Caco-2 (cell line): ENCODE measurements around the gene PKM. TPM values are rescaled to one million over a fixed set of nuclear protein-coding genes. Genes with fewer than 3 reads are reported as not detected.

Source experiments
- BruUV-seq: library from RNA; stranded (reverse); fragments of 400-500 nt; replicated peaks from 2 replicates; lab custom pipeline; 2021; lab: Mats Ljungman, UMichigan
- CTCF ChIA-PET: fragments of 300-600 bp; sonication (Branson Sonifier 250); formaldehyde crosslinking; loops from one replicate; lab custom pipeline; 2022; ENCODE audit warnings: antibody characterized with exemption; lab: Charles Lee
- POLR2A ChIA-PET: fragments of 300-600 bp; sonication (Branson Sonifier 250); formaldehyde crosslinking; loops from one replicate; lab custom pipeline; 2022; ENCODE audit warnings: antibody characterized with exemption; lab: Charles Lee
- DNase-seq, 2 experiments: peaks; one replicate each; pipeline versions ENCODE4 v3.0.0 to v3.0.0-alpha.2; 2020 to 2022
- H3K27me3 ChIP-seq: replicated peaks from 2 replicates; pipeline ENCODE4 v1.6.0; 2011; ENCODE audit warnings: low read length; ENCODE audit not compliant: control insufficient read depth, insufficient read depth
- H3K36me3 ChIP-seq: 2 replicates; pipeline ENCODE4 v1.5.1; 2011; ENCODE audit warnings: low read length; ENCODE audit not compliant: control insufficient read depth, insufficient read depth
- H3K4me1 ChIP-seq: fragments of 250-450 bp; sonication (Bioruptor Pico); 2 replicates; pipeline ENCODE4 v1.5.1; 2020; ENCODE audit warnings: mild to moderate bottlenecking
- H3K4me3 ChIP-seq: 2 replicates; pipeline ENCODE4 v1.5.1; 2011; ENCODE audit warnings: low read depth, mild to moderate bottlenecking, control low read depth, low read length
- H3K9me3 ChIP-seq: fragments of 250-450 bp; sonication (Bioruptor Pico); 2 replicates; pipeline ENCODE4 v1.5.1; 2020; ENCODE audit warnings: mild to moderate bottlenecking, moderate library complexity
- H3K27ac Mint-ChIP-seq: one replicate; pipeline ENCODE4 v1.8.0; 2022; ENCODE audit warnings: mixed read lengths; ENCODE audit not compliant: unreplicated experiment
- H3K27me3 Mint-ChIP-seq: one replicate; pipeline ENCODE4 v1.8.0; 2022; ENCODE audit warnings: mixed read lengths; ENCODE audit not compliant: insufficient read depth, unreplicated experiment
- H3K36me3 Mint-ChIP-seq: one replicate; pipeline ENCODE4 v1.8.0; 2022; ENCODE audit warnings: mild to moderate bottlenecking, mixed read lengths; ENCODE audit not compliant: insufficient read depth, unreplicated experiment
- H3K4me1 Mint-ChIP-seq: one replicate; pipeline ENCODE4 v1.8.0; 2022; ENCODE audit warnings: low read depth, mixed read lengths; ENCODE audit not compliant: unreplicated experiment
- H3K4me3 Mint-ChIP-seq: one replicate; pipeline ENCODE4 v1.8.0; 2022; ENCODE audit warnings: mild to moderate bottlenecking, moderate library complexity, mixed read lengths; ENCODE audit not compliant: unreplicated experiment
- H3K9me3 Mint-ChIP-seq: one replicate; pipeline ENCODE4 v1.8.0; 2022; ENCODE audit warnings: mixed read lengths; ENCODE audit not compliant: unreplicated experiment
- CTCF ChIP-seq, 2 experiments: fragments of 200-600 bp in 1 of 2; IDR thresholded peaks; 1 replicate in 1 of 2; 2 replicates in 1 of 2; pipeline versions ENCODE4 v1.5.1 to v1.8.0; 2011 to 2022; ENCODE audit warnings: antibody characterized with exemption in 1 of 2, control low read depth in 1 of 2, inconsistent platforms in 1 of 2, low read depth in 1 of 2, low read length in 1 of 2, mild to moderate bottlenecking in 1 of 2, moderate library complexity in 1 of 2; ENCODE audit not compliant: insufficient read depth in 1 of 2, severe bottlenecking in 1 of 2, unreplicated experiment in 1 of 2
- intact Hi-C: fragments of 100-400 bp; cut with micrococcal nuclease; formaldehyde crosslinking; loops from one replicate; pipeline ENCODE4 v1.10.0; 2022; ENCODE audit not compliant: unreplicated experiment
- total RNA-seq: library from RNA; stranded (reverse); gene quantifications from 2 replicates; pipeline ENCODE4 v1.2.3, GENCODE V29; 2022

PKM gene
- total RNA-seq, 1 experiment from 2014 or later, result 733 TPM

- ChIA-PET POLR2A (no interaction called here), CTCF (no interaction called here)
- no peak for TF ChIP-seq CTCF (IDR thresholded peaks at IDR 0.05; ENCODE audit: insufficient read depth in 1 of 2, low read depth in 1 of 2, low read length in 1 of 2, severe bottlenecking in 1 of 2, unreplicated experiment in 1 of 2)
- H3K9me3 ChIP-seq, result no peaks in the 10 kb centered on the region
- Mint-ChIP-seq H3K36me3 (peaks cover 42% of the 10 kb centered on the region), H3K4me1 (no peaks in the 10 kb centered on the region), H3K9me3 (no peaks in the 10 kb centered on the region), H3K27me3 (no peaks in the 10 kb centered on the region), H3K4me3 (no peak overlapping the region), H3K27ac (no peak overlapping the region)
- no peak for DNase-seq
- peaks cover 4% of the 10 kb centered on the region; the same call in 1 of the 2 replicates for H3K36me3 ChIP-seq
- intact Hi-C loops, result no loop called here
- no peak overlapping the region for H3K4me3 ChIP-seq
- no peaks in the 10 kb centered on the region for H3K27me3 ChIP-seq
- H3K4me1 ChIP-seq, result no peaks in the 10 kb centered on the region
- no TSS peak for BruUV-seq
Observed at GRCh38 chr15:72249142-72249810, 18.3 kb upstream of the PKM start.

- H3K27me3 ChIP-seq, result no peaks in the 10 kb centered on the region
- H3K36me3 Mint-ChIP-seq, result peaks cover 36% of the 10 kb centered on the region
- no peaks in the 10 kb centered on the region for H3K9me3 ChIP-seq
- no peak overlapping the region for H3K4me3 Mint-ChIP-seq
- no peaks in the 10 kb centered on the region for H3K4me1 ChIP-seq
- ChIA-PET POLR2A (no interaction called here), CTCF (no interaction called here)
- H3K4me3 ChIP-seq, result no peak overlapping the region
- no peaks in the 10 kb centered on the region for H3K4me1 Mint-ChIP-seq
- no TSS peak for BruUV-seq
- H3K36me3 ChIP-seq, result peaks cover 4% of the 10 kb centered on the region; the same call in 1 of the 2 replicates
- H3K27ac Mint-ChIP-seq, result no peak overlapping the region
- no peaks in the 10 kb centered on the region for H3K27me3 Mint-ChIP-seq
- DNase-seq, result no peak
- intact Hi-C loops, result no loop called here
- H3K9me3 Mint-ChIP-seq, result no peaks in the 10 kb centered on the region
- no peak for TF ChIP-seq CTCF (IDR thresholded peaks at IDR 0.05; ENCODE audit: insufficient read depth in 1 of 2, low read depth in 1 of 2, low read length in 1 of 2, severe bottlenecking in 1 of 2, unreplicated experiment in 1 of 2)
Observed at GRCh38 chr15:72248514-72248913, 17.5 kb upstream of the PKM start.

- no TSS peak for BruUV-seq
- no peaks in the 10 kb centered on the region for H3K4me1 Mint-ChIP-seq
- no peak for TF ChIP-seq CTCF (IDR thresholded peaks at IDR 0.05; ENCODE audit: insufficient read depth in 1 of 2, low read depth in 1 of 2, low read length in 1 of 2, severe bottlenecking in 1 of 2, unreplicated experiment in 1 of 2)
- ChIA-PET POLR2A (no interaction called here), CTCF (no interaction called here)
- Histone ChIP-seq H3K4me3 (no peak overlapping the region), H3K4me1 (peaks cover 3% of the 10 kb centered on the region), H3K27me3 (no peaks in the 10 kb centered on the region), H3K36me3 (no peaks in the 10 kb centered on the region), H3K9me3 (no peaks in the 10 kb centered on the region)
- H3K27me3 Mint-ChIP-seq, result no peaks in the 10 kb centered on the region
- intact Hi-C loops, result no loop called here
- no peak for DNase-seq
- H3K36me3 Mint-ChIP-seq, result peaks cover 33% of the 10 kb centered on the region
- H3K9me3 Mint-ChIP-seq, result no peaks in the 10 kb centered on the region
- H3K27ac Mint-ChIP-seq, result no peak overlapping the region
- H3K4me3 Mint-ChIP-seq, result no peak overlapping the region
Observed at GRCh38 chr15:72242775-72243370, 11.9 kb upstream of the PKM start.
